HG03066 (cell line): Measurements from ENCODE around the gene ZBTB42.
A peak's percentile ranks its signal among the peaks of the same experiment; 100 is the strongest.

Experiments used
- ATAC-seq: cut with Tn5 transposase; IDR thresholded peaks from one replicate; pipeline ENCODE4 v1.9.1; 2021; ENCODE audit warnings: low read depth; ENCODE audit not compliant: unreplicated experiment

Gene ZBTB42

GRCh38 chr14:104800771-104801519 lies at the start of gene ZBTB42:
Gene ZBTB42, plus strand, starts transcription at chr14:104801101. Its CDS starts 97 bp downstream, at chr14:104801198.
- no peak for ATAC-seq

GRCh38 chr14:104751539-104752422 lies 49.1 kb upstream of the ZBTB42 start:
- ATAC-seq, result peak; percentile 2

- peak; percentile 88 for ATAC-seq
These were observed 48.5 kb upstream of the ZBTB42 start for GRCh38 chr14:104752423-104752734.

GRCh38 chr14:104752735-104753527 lies 48.0 kb upstream of the ZBTB42 start, which contains the start of gene SIVA1:
Gene SIVA1, plus strand, starts transcription at chr14:104753147. Its CDS starts 55 bp downstream, at chr14:104753202.
- peak; percentile 83 for ATAC-seq

GRCh38 chr14:104753528-104754212 lies 47.2 kb upstream of the ZBTB42 start:
- ATAC-seq, result no peak

GRCh38 chr14:104754213-104754851 lies 46.6 kb upstream of the ZBTB42 start:
- no peak for ATAC-seq

GRCh38 chr14:104755621-104756020 lies 45.3 kb upstream of the ZBTB42 start:
- no peak for ATAC-seq

GRCh38 chr14:104756477-104757237 lies 44.2 kb upstream of the ZBTB42 start:
- no peak for ATAC-seq

- ATAC-seq, result no peak
These were observed 43.7 kb upstream of the ZBTB42 start for GRCh38 chr14:104757238-104757585.

- ATAC-seq, result no peak
These were observed 43.1 kb upstream of the ZBTB42 start for GRCh38 chr14:104757681-104758392.

- ATAC-seq, result no peak
These were observed 41.6 kb upstream of the ZBTB42 start for GRCh38 chr14:104758981-104759969.

GRCh38 chr14:104765517-104765916 lies 35.4 kb upstream of the ZBTB42 start:
- ATAC-seq, result no peak

GRCh38 chr14:104766256-104766862 lies 34.5 kb upstream of the ZBTB42 start:
- ATAC-seq, result no peak

- ATAC-seq, result no peak
These were observed 33.9 kb upstream of the ZBTB42 start for GRCh38 chr14:104766863-104767633.

- no peak for ATAC-seq
These were observed 33.3 kb upstream of the ZBTB42 start for GRCh38 chr14:104767634-104767918.
